K562 (cell line): ENCODE results near the gene GPX7. TPM values are rescaled to one million over a fixed set of nuclear protein-coding genes. Genes with fewer than 3 reads are reported as not detected.

Source experiments
- CREB5 ChIP-seq: fragments of 250-450 bp; sonication (Bioruptor Pico); IDR thresholded peaks from 2 replicates; pipeline ENCODE4 v1.5.0; 2020; ENCODE audit warnings: mild to moderate bottlenecking
- HEY1 ChIP-seq: fragments of 250-450 bp; sonication (Bioruptor Pico); IDR thresholded peaks from 2 replicates; pipeline ENCODE4 v1.5.0; 2020; ENCODE audit warnings: mild to moderate bottlenecking, moderate library complexity, borderline replicate concordance
- KLF1 ChIP-seq: fragments of 450-650 bp; IDR thresholded peaks from 2 replicates; pipeline ENCODE4 v1.6.1; 2016; ENCODE audit warnings: missing genetic modification characterization, missing compliant biosample characterization
- MNT ChIP-seq, 2 experiments: fragments of 450-650 bp; conservative IDR thresholded peaks; 2 replicates each; pipeline ENCODE4 v1.6.1; 2017; ENCODE audit warnings: mild to moderate bottlenecking in 2 of 2, moderate library complexity in 2 of 2
- POLR2B ChIP-seq: fragments of 450-650 bp; IDR thresholded peaks from 2 replicates; pipeline ENCODE4 v1.6.1; 2018; ENCODE audit warnings: low read depth; ENCODE audit not compliant: partially characterized antibody
- TAF15 ChIP-seq: fragments of 200-400 bp; formaldehyde crosslinking; IDR thresholded peaks from 2 replicates; pipeline ENCODE4 v1.6.1; 2017; ENCODE audit warnings: mild to moderate bottlenecking, low read depth, low read length, moderate library complexity
- THAP12 ChIP-seq: fragments of 250-450 bp; sonication (Bioruptor Pico); IDR thresholded peaks from 2 replicates; pipeline ENCODE4 v1.9.0; 2021; ENCODE audit warnings: mild to moderate bottlenecking, inconsistent platforms
- ZNF143 ChIP-seq: sonication (generic); formaldehyde crosslinking; IDR thresholded peaks from 2 replicates; pipeline ENCODE4 v1.9.0; 2022; ENCODE audit warnings: mild to moderate bottlenecking, missing genetic modification reagents
- ZNF184 ChIP-seq: sonication (generic); formaldehyde crosslinking; IDR thresholded peaks from 2 replicates; pipeline ENCODE4 v1.5.0; 2020; ENCODE audit warnings: missing genetic modification reagents
- ZNF23 ChIP-seq: fragments of 250-450 bp; sonication (Bioruptor Pico); IDR thresholded peaks from 2 replicates; pipeline ENCODE4 v1.4.0; 2020; ENCODE audit warnings: mild to moderate bottlenecking
- ZNF347 ChIP-seq: fragments of 450-650 bp; formaldehyde crosslinking; IDR thresholded peaks from 2 replicates; pipeline ENCODE4 v1.4.0; 2020; ENCODE audit warnings: low read depth, mild to moderate bottlenecking, moderate library complexity
- ZNF436 ChIP-seq: fragments of 250-450, 450-650 bp; sonication (Bioruptor Pico); formaldehyde crosslinking; IDR thresholded peaks from 2 replicates; pipeline ENCODE4 v1.7.0; 2020; ENCODE audit warnings: mild to moderate bottlenecking
- polyA plus RNA-seq, 8 experiments: library from polyadenylated mRNA; depleted of rRNA in 4 of 8; stranded (reverse) in 5 of 8; unstranded in 3 of 8; fragments of >200 nt; fragmentation: Nextera tagmentation in 2 of 8; fragmentation: Illumina TruSeq in 1 of 8; extraction: Ambion mirVana in 2 of 8; extraction: Trizol in 1 of 8; gene quantifications; 2 replicates each; pipeline versions ENCODE4 v1.2.1 to v1.2.3, GENCODE V29; 2011 to 2014; ENCODE audit warnings: inconsistent platforms in 1 of 8, missing spikeins in 1 of 8
- total RNA-seq, 7 experiments: library from RNA; depleted of rRNA in 6 of 7; stranded (reverse); fragments of >200 nt in 6 of 7; fragmentation: Illumina TruSeq in 2 of 7; extraction: Trizol in 2 of 7; gene quantifications; 2 replicates each; pipeline versions ENCODE4 v1.2.1 to v1.2.3, GENCODE V29; 2011 to 2021; ENCODE audit warnings: low replicate concordance in 1 of 7

GPX7 gene
- total and polyA plus RNA-seq, 9 of the 15 experiments (the other 6 are each of a cell fraction or from before 2014, with no cell fraction given) = 0.08 TPM; not detected in 8

DNA sequence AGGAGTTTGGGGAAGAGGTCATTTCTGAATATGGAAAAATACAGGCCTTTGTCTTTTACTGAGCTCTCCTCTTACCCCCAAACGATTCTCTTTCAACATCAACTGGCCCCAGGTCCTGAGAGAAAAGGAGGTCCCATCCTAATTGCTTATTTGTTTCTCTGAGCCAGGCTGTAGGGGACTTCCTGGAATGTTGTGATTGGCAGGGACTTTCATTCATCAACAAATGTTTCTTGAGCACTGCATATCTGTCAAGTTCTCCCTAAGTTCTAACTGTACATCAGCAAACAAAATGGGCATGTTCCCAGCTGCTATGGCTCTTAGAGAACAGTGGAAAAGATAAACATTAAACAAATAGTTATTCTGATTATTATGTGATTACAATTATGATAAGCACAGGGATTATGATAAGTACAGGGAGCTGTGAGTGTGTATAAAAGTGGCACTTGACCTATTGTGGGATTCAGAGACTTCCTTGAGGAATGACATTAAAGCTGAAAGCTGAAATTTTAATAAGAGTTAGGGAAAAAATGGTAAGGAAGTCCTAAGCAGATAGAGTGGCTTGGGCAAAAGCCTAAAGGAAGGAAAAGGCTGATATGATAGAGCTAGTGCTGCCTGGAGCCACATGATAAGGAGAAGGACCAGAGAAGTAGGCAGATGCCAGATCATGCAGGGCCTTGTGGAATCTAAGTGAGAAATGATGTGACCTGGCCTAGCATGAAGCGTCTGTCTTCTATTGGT, 11.6 kb downstream of the GPX7 start (continued):
- TF ChIP-seq ZNF436 (CRISPR knock-in tag) = no peak
- no peak for TF ChIP-seq ZNF184 (CRISPR knock-in tag)
- TF ChIP-seq TAF15 = no peak
- TF ChIP-seq KLF1 (tag) = no peak
- no peak for TF ChIP-seq ZNF23 (CRISPR knock-in tag)
- TF ChIP-seq ZNF347 (CRISPR knock-in tag) = no peak
- TF ChIP-seq THAP12 (CRISPR knock-in tag) = no peak
- no peak for TF ChIP-seq CREB5 (CRISPR knock-in tag)
- no peak for TF ChIP-seq POLR2B
- TF ChIP-seq MNT (conservative IDR thresholded peaks at IDR 0.05) = peak; percentile 37 to 42; a peak in 3 of 4 replicates
- no peak; the same call in 1 of the 2 replicates for TF ChIP-seq HEY1 (CRISPR knock-in tag)
- TF ChIP-seq ZNF143 (CRISPR knock-in tag) = no peak
